Fibroblast of skin of left biceps (primary cell): ENCODE data around the gene TDRD9.

ENCODE experiments used
- DNase-seq, 2 experiments: peaks; one replicate each; pipeline ENCODE4 v3.0.0-alpha.2; 2013; ENCODE audit warnings: low read depth in 2 of 2

TDRD9 gene

DNA sequence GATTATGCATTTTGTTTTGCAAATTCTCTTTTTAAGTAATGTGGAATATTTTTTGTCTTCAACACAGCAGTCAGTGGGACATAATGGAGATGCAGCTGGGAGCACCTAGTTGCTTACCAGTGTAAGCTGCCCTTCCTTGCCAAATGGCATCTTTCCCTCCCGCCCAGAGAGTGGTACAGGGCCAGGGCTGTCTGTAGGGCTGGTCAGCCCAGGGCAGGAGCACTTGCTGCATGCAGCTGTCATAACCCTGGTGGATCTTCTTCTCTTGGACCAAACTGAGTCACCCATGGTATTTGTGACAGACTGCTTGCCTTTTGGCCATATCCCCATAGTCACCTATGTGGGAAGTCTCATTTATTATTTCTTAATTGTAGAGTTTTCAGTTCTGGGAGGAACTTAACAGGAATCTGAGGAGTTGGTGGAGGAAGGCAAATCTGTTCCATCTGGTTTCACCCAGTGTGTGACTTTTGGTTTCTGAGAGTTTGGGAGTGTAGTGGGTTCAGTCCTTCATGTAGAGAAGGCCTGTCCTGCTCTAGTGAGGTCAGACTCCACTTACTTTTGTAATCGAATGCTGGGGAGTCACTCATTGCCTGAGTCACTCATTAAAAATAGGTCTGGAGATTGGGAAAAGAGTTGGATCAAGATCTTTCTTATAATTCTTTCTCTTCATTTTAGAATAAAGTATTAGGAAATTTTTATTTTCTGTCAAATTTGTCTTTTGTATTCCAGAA lies 95.2 kb downstream of the TDRD9 start:
- no peak for DNase-seq

DNA sequence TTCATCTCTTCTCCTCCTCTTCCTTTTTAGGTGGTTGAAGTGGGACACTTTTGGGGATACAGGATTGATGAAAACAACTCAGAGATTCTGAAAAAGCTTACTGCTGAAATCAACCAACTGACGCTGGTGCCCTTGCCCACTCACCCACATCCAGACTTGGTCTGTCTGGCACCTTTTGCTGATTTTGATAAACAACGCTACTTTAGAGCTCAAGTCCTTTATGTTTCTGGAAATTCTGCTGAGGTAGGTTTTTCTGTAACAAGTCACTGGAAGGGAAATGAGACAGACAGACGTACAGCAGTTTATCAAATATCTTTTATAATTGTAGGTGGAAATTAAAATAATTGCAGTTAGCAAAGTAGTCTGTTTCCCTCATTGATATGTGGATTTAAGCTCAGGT lies 97.3 kb downstream of the TDRD9 start:
- DNase-seq, result no peak

GRCh38 chr14:104026024-104026423 lies 97.8 kb downstream of the TDRD9 start:
- DNase-seq, result no peak

DNA sequence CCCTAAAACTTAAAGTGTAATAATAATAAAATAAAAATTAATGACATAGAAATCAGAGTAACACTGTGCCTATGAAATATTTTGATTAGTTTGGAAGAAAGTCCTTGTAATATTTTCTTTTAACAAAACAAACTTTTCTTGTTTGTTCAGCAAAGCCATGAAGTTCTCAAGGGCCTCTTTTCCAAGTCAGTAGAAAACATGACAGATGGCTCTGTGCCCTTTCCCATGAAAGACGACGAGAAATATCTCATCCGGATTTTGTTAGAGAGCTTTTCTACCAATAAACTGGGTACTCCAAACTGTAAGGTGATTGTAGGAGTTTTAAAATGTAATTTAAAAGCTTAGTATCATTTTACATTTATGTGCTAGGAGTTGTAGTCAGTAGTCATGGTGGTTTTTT lies 102.7 kb downstream of the TDRD9 start:
- DNase-seq, result no peak

- DNase-seq, result no peak
These were observed 103.1 kb downstream of the TDRD9 start for GRCh38 chr14:104031384-104031783.

- DNase-seq, result no peak
These were observed 106.9 kb downstream of the TDRD9 start for GRCh38 chr14:104034976-104035699.

GRCh38 chr14:104036212-104036611 lies 108.0 kb downstream of the TDRD9 start:
- no peak for DNase-seq

- no peak for DNase-seq
These were observed 108.8 kb downstream of the TDRD9 start for GRCh38 chr14:104037074-104037473.

DNA sequence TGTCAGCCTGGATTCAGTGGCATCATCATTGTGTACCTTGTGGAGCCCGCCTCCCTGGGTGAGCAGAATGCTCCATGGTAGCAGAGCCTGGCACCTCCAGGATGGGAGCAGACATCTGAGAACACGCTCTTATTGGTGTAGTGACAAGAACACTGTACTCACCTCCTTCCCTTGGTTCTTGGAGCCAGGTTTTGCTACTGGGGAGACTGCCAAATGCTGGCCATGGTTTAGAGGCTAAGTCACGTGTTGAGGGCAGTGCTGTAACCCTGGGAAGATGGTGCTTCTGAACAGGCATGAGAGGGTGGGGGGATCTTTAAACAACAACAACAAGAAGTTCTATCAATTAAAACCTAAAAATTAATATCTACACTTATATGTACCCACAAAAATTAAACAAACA lies 109.6 kb downstream of the TDRD9 start:
- no peak for DNase-seq

- DNase-seq, result no peak
These were observed 111.0 kb downstream of the TDRD9 start for GRCh38 chr14:104039214-104039613.

DNA sequence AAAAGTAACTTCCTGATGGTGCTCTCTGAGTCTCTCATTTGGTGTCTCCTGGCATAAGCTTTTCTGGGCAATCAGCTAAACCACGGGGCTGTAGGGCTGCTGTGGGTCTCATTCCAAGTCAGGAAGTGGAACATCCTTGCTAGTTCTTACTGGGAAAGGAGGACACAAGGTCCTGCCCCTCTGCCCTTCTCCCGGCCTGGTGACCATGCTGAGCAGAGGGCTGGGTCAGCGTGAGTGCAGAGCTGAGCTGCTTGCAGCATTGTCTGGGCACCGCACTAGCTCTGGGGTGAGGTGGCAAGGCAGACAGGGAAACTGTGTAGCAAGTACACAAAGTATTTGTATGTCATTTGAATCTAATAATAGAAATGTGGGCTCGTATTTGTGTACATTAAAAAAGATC lies 112.3 kb downstream of the TDRD9 start:
- no peak for DNase-seq

GRCh38 chr14:104041430-104042104 lies 113.3 kb downstream of the TDRD9 start:
- no peak for DNase-seq

DNA sequence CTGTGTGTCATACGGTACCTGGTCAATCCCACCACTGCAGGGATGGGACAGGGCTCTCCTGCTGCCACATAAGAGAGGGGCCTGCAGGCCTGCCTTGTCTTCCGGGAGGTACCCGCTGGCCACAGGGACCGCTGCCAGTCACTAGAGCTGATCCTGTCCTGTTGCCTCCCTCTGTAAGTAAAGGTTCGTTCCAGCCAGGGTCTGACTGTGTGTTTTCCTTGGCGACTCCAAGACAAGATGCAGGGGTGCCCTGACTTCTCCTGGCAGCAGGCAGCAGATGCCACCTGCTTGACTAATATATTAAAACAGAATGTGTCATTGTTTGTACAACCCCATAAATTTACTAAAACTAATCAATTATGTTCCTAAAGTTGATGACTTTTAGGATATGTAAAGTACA lies 115.8 kb downstream of the TDRD9 start:
- DNase-seq, result no peak

DNA sequence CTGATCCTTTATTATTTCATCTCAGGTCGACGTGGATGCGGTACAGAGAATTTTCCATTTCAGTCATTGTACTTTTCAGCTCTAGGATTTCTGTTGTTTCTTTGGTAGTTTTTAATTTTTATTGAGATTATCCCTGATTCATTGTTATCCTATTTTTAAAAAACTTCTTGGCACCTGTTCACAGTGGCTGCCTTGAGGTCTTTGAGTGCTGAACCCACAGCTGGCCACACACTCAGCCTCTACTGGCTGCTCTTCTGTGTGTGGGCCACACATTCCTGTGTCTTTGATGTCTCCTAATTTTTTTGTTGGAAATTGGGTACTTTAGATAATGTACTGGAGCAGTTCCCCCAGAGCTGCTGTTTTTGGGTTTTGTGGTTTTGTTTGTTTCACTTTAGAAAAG lies 119.5 kb downstream of the TDRD9 start:
- DNase-seq, result no peak

- DNase-seq, result no peak
These were observed 120.7 kb downstream of the TDRD9 start for GRCh38 chr14:104048758-104049507.

DNA sequence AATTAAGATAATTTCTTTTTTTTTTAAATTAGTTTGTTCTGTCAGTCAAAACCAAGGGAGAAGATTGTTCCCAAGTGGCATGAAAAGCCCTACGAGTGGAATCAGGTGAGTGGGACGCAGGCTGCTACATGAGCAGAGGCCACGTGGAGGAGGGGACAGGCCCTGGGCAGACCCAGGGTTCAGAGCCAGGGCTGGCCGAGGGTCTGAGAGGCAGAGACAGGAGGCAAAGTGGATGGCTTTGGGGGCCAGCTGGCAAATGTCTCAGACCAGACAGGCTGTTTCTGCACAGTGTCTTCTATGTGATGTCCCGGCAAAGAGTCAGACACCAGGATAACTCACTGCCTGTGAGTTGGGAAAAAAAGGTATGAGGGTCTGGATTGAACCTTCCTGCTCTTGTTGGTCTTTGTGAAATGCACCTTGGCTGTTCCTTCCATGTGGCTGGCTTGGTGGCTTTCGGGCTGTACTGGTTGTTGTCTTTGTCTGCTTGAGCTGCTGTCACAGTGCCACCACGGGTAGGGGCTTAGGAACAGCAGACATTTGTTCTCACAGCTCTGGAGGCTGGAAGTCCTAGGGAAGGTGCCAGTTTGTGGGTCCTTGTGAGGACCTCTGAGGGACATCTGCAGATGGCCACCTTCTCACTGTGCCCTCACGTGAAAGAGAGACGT lies 121.5 kb downstream of the TDRD9 start:
- DNase-seq, result no peak

GRCh38 chr14:104051092-104051813 lies 123.0 kb downstream of the TDRD9 start:
- no peak for DNase-seq

DNA sequence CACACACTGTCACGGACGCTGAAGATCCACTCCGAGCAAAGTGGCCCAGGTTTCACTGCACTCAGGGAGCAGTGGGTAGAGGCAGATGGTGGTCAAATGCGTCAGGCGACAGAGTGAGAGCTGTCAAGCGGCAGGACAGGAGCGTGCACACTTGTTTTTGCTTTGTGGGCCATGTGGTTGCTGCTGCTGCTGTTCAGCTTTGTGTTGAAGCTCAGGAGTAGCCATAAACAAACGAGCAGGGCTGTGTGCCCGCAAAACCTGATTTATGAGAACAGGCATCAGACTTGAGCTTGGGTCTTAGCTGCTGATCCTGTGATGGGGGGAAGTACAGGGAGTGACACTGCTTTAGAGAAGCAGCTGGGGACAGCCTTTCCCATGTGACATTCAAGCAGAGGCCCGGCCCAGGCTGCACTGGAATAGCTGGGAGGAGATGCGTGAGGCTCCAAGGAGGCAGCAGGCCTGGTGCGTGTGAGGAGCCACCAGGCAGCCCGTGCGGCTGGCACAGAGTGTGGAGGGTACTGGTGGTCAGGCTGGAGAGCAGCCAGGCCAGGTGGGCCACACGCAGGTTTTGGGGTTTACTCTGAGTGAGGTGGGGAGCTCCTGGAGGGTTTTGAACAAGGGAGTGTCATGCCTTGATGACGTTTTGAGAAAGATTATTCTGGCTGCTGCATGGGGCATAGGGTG lies 126.1 kb downstream of the TDRD9 start:
- DNase-seq, result no peak

DNA sequence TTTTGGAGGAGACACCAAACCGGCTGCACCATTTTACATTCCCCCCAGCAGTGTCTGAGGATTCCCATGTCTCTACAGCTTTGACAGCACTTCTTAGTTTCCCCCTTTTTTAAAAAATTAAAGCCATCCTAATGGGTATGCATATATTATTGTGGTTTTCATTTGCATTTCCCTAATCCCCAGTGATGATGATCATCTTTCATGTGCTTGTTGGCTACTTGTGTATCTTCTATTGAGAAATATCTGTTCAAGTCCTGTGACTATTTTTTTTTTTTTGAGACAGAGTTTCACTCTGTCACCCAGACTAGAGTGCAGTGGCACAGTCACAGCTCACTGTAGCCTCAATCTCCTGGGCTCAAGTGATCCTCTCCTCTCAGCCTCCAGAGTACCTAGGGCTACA lies 134.0 kb downstream of the TDRD9 start:
- DNase-seq, result no peak

GRCh38 chr14:104064003-104064402 lies 135.7 kb downstream of the TDRD9 start:
- no peak for DNase-seq
